ENCODE data around the gene CAMSAP3.

GRCh38 chr19:7614859-7615741, 19.4 kb downstream of the CAMSAP3 start:
- TF ChIP-seq, protein P1, sequence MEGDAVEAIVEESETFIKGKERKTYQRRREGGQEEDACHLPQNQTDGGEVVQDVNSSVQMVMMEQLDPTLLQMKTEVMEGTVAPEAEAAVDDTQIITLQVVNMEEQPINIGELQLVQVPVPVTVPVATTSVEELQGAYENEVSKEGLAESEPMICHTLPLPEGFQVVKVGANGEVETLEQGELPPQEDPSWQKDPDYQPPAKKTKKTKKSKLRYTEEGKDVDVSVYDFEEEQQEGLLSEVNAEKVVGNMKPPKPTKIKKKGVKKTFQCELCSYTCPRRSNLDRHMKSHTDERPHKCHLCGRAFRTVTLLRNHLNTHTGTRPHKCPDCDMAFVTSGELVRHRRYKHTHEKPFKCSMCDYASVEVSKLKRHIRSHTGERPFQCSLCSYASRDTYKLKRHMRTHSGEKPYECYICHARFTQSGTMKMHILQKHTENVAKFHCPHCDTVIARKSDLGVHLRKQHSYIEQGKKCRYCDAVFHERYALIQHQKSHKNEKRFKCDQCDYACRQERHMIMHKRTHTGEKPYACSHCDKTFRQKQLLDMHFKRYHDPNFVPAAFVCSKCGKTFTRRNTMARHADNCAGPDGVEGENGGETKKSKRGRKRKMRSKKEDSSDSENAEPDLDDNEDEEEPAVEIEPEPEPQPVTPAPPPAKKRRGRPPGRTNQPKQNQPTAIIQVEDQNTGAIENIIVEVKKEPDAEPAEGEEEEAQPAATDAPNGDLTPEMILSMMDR (IDR thresholded peaks at IDR 0.05): no peak
- no peak for TF ChIP-seq ZFX (IDR thresholded peaks at IDR 0.05; ENCODE audit: borderline replicate concordance)
